Mesenchymal stem cell (in vitro differentiated cells and primary cell): Measurements from ENCODE around the gene RMC1.
"Not testable (repeated sequence)": the region's sequence is repeated elsewhere in the genome, so short reads cannot be mapped to it uniquely, and the experiment has no call there.

Experiments used
- DNase-seq: peaks from one replicate; pipeline ENCODE4 v3.0.0-alpha.2; 2013
- H2AFZ ChIP-seq: one replicate; pipeline ENCODE4 v1.6.1; 2013; ENCODE audit warnings: low read depth, mild to moderate bottlenecking, control low read depth, inconsistent platforms, low read length, moderate library complexity
- H2AK5ac ChIP-seq: 2 replicates; pipeline ENCODE4 v1.6.1; 2013; ENCODE audit warnings: low read length, moderate library complexity, mild to moderate bottlenecking, inconsistent platforms; ENCODE audit not compliant: severe bottlenecking
- H2BK120ac ChIP-seq: one replicate; pipeline ENCODE4 v1.6.1; 2013; ENCODE audit warnings: low read depth, mild to moderate bottlenecking, inconsistent platforms, low read length, moderate library complexity
- H2BK12ac ChIP-seq, 2 experiments: one replicate each; pipeline ENCODE4 v1.6.1; 2013; ENCODE audit warnings: inconsistent platforms in 2 of 2, low read length in 2 of 2, mild to moderate bottlenecking in 2 of 2, moderate library complexity in 2 of 2, control low read depth in 1 of 2
- H2BK15ac ChIP-seq: one replicate; pipeline ENCODE4 v1.6.1; 2013; ENCODE audit warnings: mild to moderate bottlenecking, low read depth, inconsistent platforms; ENCODE audit not compliant: poor library complexity, severe bottlenecking
- H2BK5ac ChIP-seq: 2 replicates; pipeline ENCODE4 v1.6.1; 2013; ENCODE audit warnings: low read depth, mild to moderate bottlenecking, low read length, control low read depth, inconsistent platforms; ENCODE audit not compliant: poor library complexity, severe bottlenecking
- H3K14ac ChIP-seq, 2 experiments: one replicate each; pipeline ENCODE4 v1.6.1; 2013; ENCODE audit warnings: inconsistent platforms in 2 of 2, low read length in 2 of 2, control low read depth in 1 of 2, mild to moderate bottlenecking in 1 of 2, moderate library complexity in 1 of 2
- H3K18ac ChIP-seq, 2 experiments: one replicate each; pipeline ENCODE4 v1.6.1; 2013; ENCODE audit warnings: inconsistent platforms in 2 of 2, low read length in 2 of 2, control low read depth in 1 of 2, low read depth in 1 of 2, mild to moderate bottlenecking in 1 of 2
- H3K23ac ChIP-seq, 2 experiments: one replicate each; pipeline ENCODE4 v1.6.1; 2013; ENCODE audit warnings: inconsistent platforms in 2 of 2, low read length in 2 of 2, mild to moderate bottlenecking in 2 of 2, moderate library complexity in 2 of 2, control low read depth in 1 of 2
- H3K27ac ChIP-seq: 2 replicates; pipeline ENCODE4 v1.5.1; 2013; ENCODE audit warnings: mild to moderate bottlenecking, moderate library complexity, low read length, control low read depth, inconsistent platforms; ENCODE audit not compliant: poor library complexity, severe bottlenecking
- H3K27me3 ChIP-seq, 2 experiments: 2 replicates each; pipeline versions ENCODE4 v1.6.1 to v1.7.0; 2013; ENCODE audit warnings: low read length in 2 of 2, mild to moderate bottlenecking in 2 of 2, moderate library complexity in 2 of 2, control low read depth in 1 of 2, inconsistent platforms in 1 of 2; ENCODE audit not compliant: control insufficient read depth in 1 of 2, insufficient read depth in 1 of 2
- H3K36me3 ChIP-seq, 2 experiments: 2 replicates each; pipeline versions ENCODE4 v1.6.1 to v1.7.0; 2013; ENCODE audit warnings: low read length in 2 of 2, control low read depth in 1 of 2, inconsistent platforms in 1 of 2, low read depth in 1 of 2, mild to moderate bottlenecking in 1 of 2; ENCODE audit not compliant: insufficient read depth in 2 of 2, control insufficient read depth in 1 of 2
- H3K4ac ChIP-seq, 2 experiments: one replicate each; pipeline ENCODE4 v1.6.1; 2013; ENCODE audit warnings: inconsistent platforms in 2 of 2, low read length in 2 of 2, mild to moderate bottlenecking in 2 of 2, moderate library complexity in 2 of 2, control low read depth in 1 of 2, low read depth in 1 of 2
- H3K4me1 ChIP-seq: 2 replicates; pipeline ENCODE4 v1.6.1; 2013; ENCODE audit warnings: low read depth, low read length, control low read depth; ENCODE audit not compliant: control insufficient read depth, insufficient read depth
- H3K4me2 ChIP-seq: 2 replicates; pipeline ENCODE4 v1.6.1; 2013; ENCODE audit warnings: low read length, mild to moderate bottlenecking, inconsistent platforms; ENCODE audit not compliant: poor library complexity, severe bottlenecking
- H3K4me3 ChIP-seq, 2 experiments: 2 replicates each; pipeline versions ENCODE4 v1.5.1 to v1.7.0; 2013; ENCODE audit warnings: low read length in 2 of 2, mild to moderate bottlenecking in 2 of 2, control low read depth in 1 of 2, low read depth in 1 of 2; ENCODE audit not compliant: insufficient read depth in 1 of 2
- H3K79me1 ChIP-seq: replicated peaks from 2 replicates; pipeline ENCODE4 v1.6.1; 2013; ENCODE audit warnings: mild to moderate bottlenecking, control low read depth, low read length, inconsistent platforms; ENCODE audit not compliant: poor library complexity, severe bottlenecking
- H3K9ac ChIP-seq: 2 replicates; pipeline ENCODE4 v1.7.0; 2013; ENCODE audit warnings: mild to moderate bottlenecking, low read length, moderate library complexity
- H3K9me3 ChIP-seq: 2 replicates; pipeline ENCODE4 v1.7.0; 2013; ENCODE audit warnings: mild to moderate bottlenecking, low read length; ENCODE audit not compliant: control insufficient read depth
- H4K8ac ChIP-seq: one replicate; pipeline ENCODE4 v1.6.1; 2013; ENCODE audit warnings: inconsistent platforms, mild to moderate bottlenecking, low read length, moderate library complexity
- H4K91ac ChIP-seq: one replicate; pipeline ENCODE4 v1.6.1; 2013; ENCODE audit warnings: mild to moderate bottlenecking, low read length, inconsistent platforms
- WGBS: methylation state at CpG from one replicate; pipeline ENCODE4 v1.1.7; 2013; ENCODE audit warnings: mixed read lengths; 5-methylcytosine and 5-hydroxymethylcytosine counted together

Gene RMC1

GRCh38 chr18:23573626-23574431 is 70.5 kb downstream of the RMC1 start:
- Histone ChIP-seq H2AK5ac (peak overlapping the region; percentile 53), H3K27me3 (no peaks in the 10 kb centered on the region), H2BK120ac (no peak overlapping the region), H3K27ac (peak overlapping the region; percentile 68), H2BK5ac (no peak overlapping the region), H2AFZ (no peak overlapping the region), H3K18ac (peak overlapping the region in 1 of 2 experiments; percentile 45), H2BK15ac (no peak overlapping the region), H4K91ac (no peak overlapping the region), H2BK12ac (no peak overlapping the region), H3K79me1 (peaks cover 33% of the 10 kb centered on the region), H4K8ac (no peak overlapping the region), H3K9me3 (no peaks in the 10 kb centered on the region), H3K4ac (peak overlapping the region in 1 of 2 experiments; percentile 60), H3K4me3 (no peak overlapping the region), H3K36me3 (peaks cover 20 to 78% of the 10 kb centered on the region in 2 experiments), H3K23ac (no peak overlapping the region), H3K4me1 (peaks cover 10% of the 10 kb centered on the region), H3K4me2 (peak overlapping the region; percentile 5), H3K9ac (peak overlapping the region; percentile 69), H3K14ac (no peak overlapping the region)
- WGBS = 7% methylated on average over 5 of the region's 6 CpGs
- DNase-seq = peak; percentile 82

- Histone ChIP-seq H3K27ac (peak overlapping the region; percentile 68), H3K23ac (no peak overlapping the region), H2BK120ac (no peak overlapping the region), H3K9ac (peak overlapping the region; percentile 69), H3K14ac (no peak overlapping the region), H3K18ac (no peak overlapping the region), H3K4me2 (no peak overlapping the region), H3K4me1 (peaks cover 11% of the 10 kb centered on the region), H3K27me3 (no peaks in the 10 kb centered on the region), H2BK15ac (no peak overlapping the region), H4K91ac (no peak overlapping the region), H2AFZ (no peak overlapping the region), H4K8ac (peak overlapping the region; percentile 19), H2AK5ac (peak overlapping the region; percentile 76), H2BK12ac (no peak overlapping the region), H3K36me3 (peaks cover 18 to 75% of the 10 kb centered on the region in 2 experiments), H2BK5ac (no peak overlapping the region), H3K9me3 (no peaks in the 10 kb centered on the region), H3K79me1 (peaks cover 28% of the 10 kb centered on the region), H3K4me3 (no peak overlapping the region), H3K4ac (no peak overlapping the region)
- 52% methylated on average over 3 of the region's 5 CpGs for whole genome bisulfite sequencing
- peak; percentile 53 for DNase-seq
Observed at GRCh38 chr18:23574611-23575308, 71.4 kb downstream of the RMC1 start.

DNA sequence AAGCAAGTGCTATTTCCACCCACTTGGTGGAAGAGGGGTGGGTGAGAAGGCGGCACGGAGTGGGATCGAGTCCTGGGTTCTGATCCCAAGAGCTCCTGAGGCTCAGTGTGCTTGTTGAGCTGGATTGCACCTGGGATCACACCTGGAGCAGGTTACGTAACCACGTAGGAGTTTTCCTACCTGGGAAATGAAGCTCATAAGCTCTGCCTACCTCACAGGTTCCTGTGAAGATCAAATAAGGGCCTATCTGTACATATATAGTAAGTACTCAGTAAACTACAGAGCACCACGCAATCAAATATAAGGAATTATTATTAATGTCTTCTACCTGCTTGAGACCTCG is 72.0 kb downstream of the RMC1 start:
- Histone ChIP-seq H4K91ac (no peak overlapping the region), H3K36me3 (peaks cover 18 to 75% of the 10 kb centered on the region in 2 experiments), H2BK15ac (no peak overlapping the region), H3K4me2 (no peak overlapping the region), H3K9ac (no peak overlapping the region), H3K4me1 (peaks cover 11% of the 10 kb centered on the region), H3K4me3 (no peak overlapping the region), H2AK5ac (peak overlapping the region; percentile 76), H3K23ac (no peak overlapping the region), H3K27me3 (no peaks in the 10 kb centered on the region), H2BK5ac (no peak overlapping the region), H2AFZ (no peak overlapping the region), H3K18ac (peak overlapping the region; percentile 5 to 81), H2BK120ac (no peak overlapping the region), H3K79me1 (peaks cover 25% of the 10 kb centered on the region), H3K27ac (no peak overlapping the region), H3K14ac (no peak overlapping the region), H3K9me3 (no peaks in the 10 kb centered on the region), H2BK12ac (peak overlapping the region in 1 of 2 experiments; percentile 12), H4K8ac (peak overlapping the region; percentile 19), H3K4ac (no peak overlapping the region)
- WGBS = 97% methylated on average over 5 of the region's 7 CpGs
- DNase-seq = no peak

GRCh38 chr18:23577521-23577920 is 74.2 kb downstream of the RMC1 start:
- not testable (repeated sequence) for H3K14ac ChIP-seq, H2BK15ac ChIP-seq, H2BK5ac ChIP-seq, DNase-seq, H3K4me3 ChIP-seq, H3K18ac ChIP-seq, H3K27me3 ChIP-seq, H4K91ac ChIP-seq, H4K8ac ChIP-seq, H2BK120ac ChIP-seq, H3K9ac ChIP-seq, H3K27ac ChIP-seq, H3K23ac ChIP-seq, H3K4ac ChIP-seq, H2BK12ac ChIP-seq, H2AFZ ChIP-seq, H3K4me2 ChIP-seq, H2AK5ac ChIP-seq, H3K9me3 ChIP-seq
- H3K36me3 ChIP-seq = peaks cover 17 to 75% of the 10 kb centered on the region in 2 experiments
- WGBS = 100% methylated on average over 5 of the region's 24 CpGs
- H3K79me1 ChIP-seq = peaks cover 16% of the 10 kb centered on the region
- peaks cover 14% of the 10 kb centered on the region for H3K4me1 ChIP-seq
